Measurements from ENCODE around the gene CXorf38.
"Not testable (repeated sequence)": the region's sequence is repeated elsewhere in the genome, so short reads cannot be mapped to it uniquely, and the experiment has no call there.

Gene CXorf38

GRCh38 chrX:40582811-40583210, 64.5 kb downstream of the CXorf38 start:
- TF ChIP-seq, protein P1, sequence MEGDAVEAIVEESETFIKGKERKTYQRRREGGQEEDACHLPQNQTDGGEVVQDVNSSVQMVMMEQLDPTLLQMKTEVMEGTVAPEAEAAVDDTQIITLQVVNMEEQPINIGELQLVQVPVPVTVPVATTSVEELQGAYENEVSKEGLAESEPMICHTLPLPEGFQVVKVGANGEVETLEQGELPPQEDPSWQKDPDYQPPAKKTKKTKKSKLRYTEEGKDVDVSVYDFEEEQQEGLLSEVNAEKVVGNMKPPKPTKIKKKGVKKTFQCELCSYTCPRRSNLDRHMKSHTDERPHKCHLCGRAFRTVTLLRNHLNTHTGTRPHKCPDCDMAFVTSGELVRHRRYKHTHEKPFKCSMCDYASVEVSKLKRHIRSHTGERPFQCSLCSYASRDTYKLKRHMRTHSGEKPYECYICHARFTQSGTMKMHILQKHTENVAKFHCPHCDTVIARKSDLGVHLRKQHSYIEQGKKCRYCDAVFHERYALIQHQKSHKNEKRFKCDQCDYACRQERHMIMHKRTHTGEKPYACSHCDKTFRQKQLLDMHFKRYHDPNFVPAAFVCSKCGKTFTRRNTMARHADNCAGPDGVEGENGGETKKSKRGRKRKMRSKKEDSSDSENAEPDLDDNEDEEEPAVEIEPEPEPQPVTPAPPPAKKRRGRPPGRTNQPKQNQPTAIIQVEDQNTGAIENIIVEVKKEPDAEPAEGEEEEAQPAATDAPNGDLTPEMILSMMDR (IDR thresholded peaks at IDR 0.05; ENCODE audit: low read depth, low read length), result no peak
- no peak overlapping the region for H3K4me3 ChIP-seq (ENCODE audit: low read depth, low read length)
- DNase-seq (ENCODE audit: low read depth, low spot score), result no peak
- in situ Hi-C loops (cut with HindIII; ENCODE audit: low sequenced_read_pairs), result no loop called here

DNA sequence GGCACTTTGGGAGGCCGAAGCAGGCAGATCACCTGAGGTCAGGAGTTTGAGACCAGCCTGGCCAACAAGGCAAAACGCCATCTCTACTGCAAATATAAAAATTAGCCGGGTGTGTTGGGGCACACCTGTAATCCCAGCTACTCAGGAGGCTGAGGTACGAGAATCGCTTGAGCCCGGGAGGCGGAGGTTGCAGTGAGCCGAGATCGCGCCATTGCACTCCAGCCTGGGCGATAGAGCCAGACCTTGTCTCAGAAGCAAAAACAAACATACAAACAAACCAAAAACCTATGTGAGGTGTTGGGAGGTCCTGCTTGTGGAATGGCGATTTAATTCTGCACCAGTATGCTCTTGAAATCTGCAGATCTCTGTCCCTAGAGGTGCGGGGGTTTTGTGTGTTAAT, 65.2 kb downstream of the CXorf38 start:
- H3K4me3 ChIP-seq (ENCODE audit: low read depth, low read length); in situ Hi-C loops (cut with HindIII; ENCODE audit: low sequenced_read_pairs): not testable (repeated sequence)

DNA sequence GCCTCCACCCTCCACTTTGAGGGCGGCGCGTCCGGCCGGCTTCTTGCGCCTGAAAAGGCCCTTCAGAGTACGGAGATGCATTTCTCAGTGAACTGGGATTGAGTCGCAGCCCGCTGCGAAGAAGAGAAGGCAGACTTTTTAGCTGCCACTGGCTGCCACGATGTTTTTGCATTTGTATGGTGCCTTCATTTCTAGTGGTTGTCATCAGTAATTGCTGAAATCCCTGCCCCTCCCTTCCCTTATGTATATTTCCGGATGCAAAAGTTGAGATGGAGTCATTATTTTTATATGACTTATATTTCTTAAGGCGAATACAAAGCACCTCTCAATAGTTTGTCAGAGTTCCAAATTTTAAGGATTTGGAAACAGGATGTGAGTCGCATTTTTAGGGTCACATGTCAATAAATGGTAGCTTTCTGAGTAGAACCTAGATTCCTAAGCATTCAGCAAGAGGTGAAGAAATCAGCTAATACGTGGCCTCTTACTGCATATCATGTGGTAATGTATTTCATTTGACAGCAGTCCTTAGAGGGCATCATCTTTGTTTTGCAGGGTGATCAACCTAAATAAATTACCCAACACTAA, 65.9 kb downstream of the CXorf38 start:
- in situ Hi-C loops (cut with HindIII; ENCODE audit: low sequenced_read_pairs), result no loop called here
- peak; percentile 3 for DNase-seq (ENCODE audit: low read depth, low spot score)

More for the DNA sequence above, 65.2 kb downstream of the CXorf38 start:
- DNase-seq (ENCODE audit: low read depth, low spot score), result not testable (repeated sequence)

GRCh38 chrX:40580537-40581335, 66.6 kb downstream of the CXorf38 start, which contains the start of gene ATP6AP2:
ATP6AP2 (plus strand) TSS chrX:40580970; CDS start chrX:40581066, 96 bp downstream.
- DNase-seq (ENCODE audit: low read depth, low spot score), result peak; percentile 90
- H3K4me3 ChIP-seq (ENCODE audit: low read depth, low read length), result peak within 1 kb of the TSS; percentile 72
- in situ Hi-C loops (cut with HindIII; ENCODE audit: low sequenced_read_pairs), result no loop called here
- TF ChIP-seq, protein P1 (IDR thresholded peaks at IDR 0.05; ENCODE audit: low read depth, low read length), result no peak

More for the DNA sequence above, 65.9 kb downstream of the CXorf38 start:
- TF ChIP-seq, protein P1 (IDR thresholded peaks at IDR 0.05; ENCODE audit: low read depth, low read length), result no peak
- H3K4me3 ChIP-seq (ENCODE audit: low read depth, low read length), result peak overlapping the region; percentile 72

DNA sequence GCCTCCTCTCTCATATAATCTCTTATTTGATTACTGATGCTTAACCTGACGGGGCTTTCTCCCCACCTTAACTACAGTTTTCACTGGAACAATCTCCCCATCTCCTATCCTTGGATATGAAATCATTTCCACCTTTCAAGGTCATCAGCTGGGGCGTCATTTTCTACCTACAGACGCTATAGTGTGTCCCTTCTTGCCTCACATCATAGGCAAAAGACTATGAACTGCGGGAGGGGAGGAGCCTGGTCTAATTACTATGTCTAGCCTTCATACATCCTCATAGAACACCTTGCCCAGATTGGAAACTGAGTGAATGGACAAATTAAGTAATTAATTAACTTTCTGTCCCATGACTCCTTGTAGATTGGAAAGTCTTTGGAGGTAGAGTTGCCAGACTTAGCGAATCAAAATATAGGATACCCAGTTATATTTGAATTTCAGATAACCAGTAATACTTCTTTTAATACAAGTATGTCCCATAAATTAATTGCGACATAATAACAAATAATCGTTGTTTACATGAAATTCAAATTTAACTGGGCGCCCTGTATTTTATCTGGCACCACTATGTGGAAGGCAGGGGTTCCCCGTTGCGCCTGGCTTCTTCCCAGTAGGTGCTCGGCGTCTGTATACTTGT, 67.3 kb downstream of the CXorf38 start:
- in situ Hi-C loops (cut with HindIII; ENCODE audit: low sequenced_read_pairs), result no loop called here
- TF ChIP-seq, protein P1 (IDR thresholded peaks at IDR 0.05; ENCODE audit: low read depth, low read length), result no peak
- DNase-seq (ENCODE audit: low read depth, low spot score), result peak; percentile 5
- peak overlapping the region; percentile 72 for H3K4me3 ChIP-seq (ENCODE audit: low read depth, low read length)

DNA sequence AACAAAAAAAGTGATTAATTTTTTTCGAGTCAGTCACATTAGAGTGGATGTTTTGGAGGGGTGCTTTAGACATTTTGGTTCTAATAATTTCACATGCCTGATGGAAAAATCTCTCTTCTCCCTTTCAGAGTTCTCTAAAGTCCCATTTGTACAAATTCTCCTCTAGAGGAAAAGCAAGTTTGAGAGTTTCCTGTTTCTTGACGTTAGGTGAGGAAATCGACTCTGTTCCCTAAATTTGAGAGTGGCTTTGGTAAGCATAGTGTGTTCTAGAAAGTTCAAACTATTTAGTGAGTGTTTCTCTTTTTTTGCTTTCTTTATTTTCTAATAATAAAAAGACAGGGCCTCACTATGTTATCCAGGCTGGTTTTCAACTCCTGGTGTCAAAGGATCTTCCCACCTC, 68.2 kb downstream of the CXorf38 start:
- in situ Hi-C loops (cut with HindIII; ENCODE audit: low sequenced_read_pairs), result no loop called here
- H3K4me3 ChIP-seq (ENCODE audit: low read depth, low read length), result no peak overlapping the region
- DNase-seq (ENCODE audit: low read depth, low spot score), result no peak
- TF ChIP-seq, protein P1 (IDR thresholded peaks at IDR 0.05; ENCODE audit: low read depth, low read length), result no peak

Measured in astrocyte of the spinal cord (primary cell).